Globus pallidus (tissue), 1 donor: Measurements from ENCODE around the gene KLRC3.
"Not testable (repeated sequence)": the region's sequence is repeated elsewhere in the genome, so short reads cannot be mapped to it uniquely, and the experiment has no call there.

Source experiments
- DNase-seq: peaks from one replicate; pipeline ENCODE4 v3.0.0-alpha.2; 2015; ENCODE audit warnings: low spot score

Gene KLRC3

DNA sequence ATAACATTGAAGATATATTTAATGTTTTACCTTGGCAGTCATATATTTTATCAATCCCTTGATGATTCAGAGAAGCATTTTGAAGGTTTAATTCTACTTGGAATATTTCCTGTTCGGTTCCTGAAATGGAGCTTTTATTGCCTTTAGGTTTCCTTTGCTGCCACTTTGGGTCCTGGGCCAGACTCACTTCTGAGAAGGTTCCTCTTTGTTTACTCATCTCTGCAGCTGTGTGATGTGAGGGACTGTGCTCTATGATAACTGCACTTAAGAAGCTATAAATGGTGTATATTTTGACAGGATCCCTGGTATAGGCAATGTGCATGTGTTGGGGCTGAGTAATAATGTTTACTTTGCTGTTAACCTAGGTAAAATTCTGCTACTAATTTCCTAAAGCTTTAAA, at the start of gene KLRC3:
Gene KLRC3, minus strand, starts transcription at position 262 of the 400 bp plus-strand sequence. Its CDS starts 45 bp downstream, at position 217.
- DNase-seq = not testable (repeated sequence)

DNA sequence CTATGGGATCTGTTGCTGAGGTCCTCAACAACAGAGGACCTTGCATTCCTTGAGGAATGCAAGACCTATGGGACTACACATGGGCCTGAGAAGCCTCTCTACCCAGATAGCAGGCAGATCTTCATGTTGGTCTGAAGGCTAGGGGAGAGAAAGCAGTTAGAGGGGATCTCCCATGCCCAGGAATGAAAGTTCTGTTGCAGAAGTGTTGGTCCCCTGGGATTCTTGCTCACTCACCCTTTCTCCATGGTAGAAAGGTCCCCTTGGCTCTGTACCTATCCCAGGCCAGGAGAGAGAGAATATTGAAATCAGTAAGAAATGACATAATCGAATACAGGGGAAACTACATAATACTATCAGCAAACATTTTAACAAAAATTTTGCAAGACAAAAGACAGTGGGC, 49.3 kb upstream of the KLRC3 start:
- DNase-seq = no peak

DNA sequence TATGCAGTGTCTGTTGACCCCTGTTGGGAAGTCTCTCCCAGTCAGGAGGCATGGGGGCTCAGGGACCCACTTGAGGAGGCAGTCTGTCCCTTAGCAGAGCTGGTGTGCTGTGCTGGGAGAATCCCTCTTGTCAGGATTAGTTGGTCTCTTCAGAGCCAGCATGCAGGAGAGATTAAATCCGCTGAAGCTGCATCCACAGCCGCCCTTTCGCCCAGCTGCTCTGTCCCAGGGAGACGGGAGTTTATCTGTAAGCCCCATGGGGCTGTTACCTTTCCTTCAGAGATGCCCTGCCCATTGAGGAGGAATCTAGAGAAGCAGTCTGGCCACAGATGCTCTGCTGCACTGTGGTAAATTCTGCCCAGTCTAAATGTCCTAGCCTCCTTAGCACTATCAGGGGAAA, 45.9 kb upstream of the KLRC3 start:
- DNase-seq = no peak

DNA sequence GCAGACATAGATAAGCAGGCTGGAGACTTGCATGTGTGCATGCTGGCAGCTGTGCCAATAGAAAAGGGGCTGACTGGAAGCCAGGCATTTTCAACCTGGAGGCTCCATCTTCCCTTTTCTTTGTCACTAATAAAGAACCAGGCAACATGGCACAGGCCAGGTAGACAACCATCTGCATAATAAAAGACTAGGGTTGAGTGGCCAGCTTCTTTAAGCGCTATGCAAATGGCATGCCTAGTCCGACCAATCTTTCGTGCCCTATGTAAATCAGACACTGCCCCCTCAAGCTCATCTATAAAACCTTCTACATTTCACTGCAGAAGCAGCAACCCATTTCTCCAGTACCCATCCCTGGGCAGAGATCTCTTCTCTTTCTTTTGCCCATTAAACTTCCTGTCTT, 37.4 kb upstream of the KLRC3 start:
- no peak for DNase-seq

DNA sequence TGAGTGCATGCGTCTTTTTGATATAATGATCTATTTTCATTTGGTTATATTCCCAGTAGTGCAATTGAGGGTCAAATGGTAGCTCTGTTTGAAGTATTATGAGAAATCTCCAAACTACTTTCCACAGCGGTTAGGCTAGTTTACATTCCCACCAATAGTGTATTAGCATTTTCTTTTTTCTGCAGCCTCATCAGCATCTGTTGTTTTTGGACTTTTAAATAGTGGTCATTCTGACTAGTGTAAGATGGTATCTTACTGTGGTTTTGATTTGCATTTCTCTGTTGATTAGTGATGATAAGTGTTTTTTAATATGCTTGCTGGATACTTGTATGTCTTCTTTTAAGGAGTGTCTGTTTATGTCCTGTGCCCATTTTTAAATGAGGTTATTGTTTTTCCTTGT, 36.5 kb upstream of the KLRC3 start:
- no peak for DNase-seq

DNA sequence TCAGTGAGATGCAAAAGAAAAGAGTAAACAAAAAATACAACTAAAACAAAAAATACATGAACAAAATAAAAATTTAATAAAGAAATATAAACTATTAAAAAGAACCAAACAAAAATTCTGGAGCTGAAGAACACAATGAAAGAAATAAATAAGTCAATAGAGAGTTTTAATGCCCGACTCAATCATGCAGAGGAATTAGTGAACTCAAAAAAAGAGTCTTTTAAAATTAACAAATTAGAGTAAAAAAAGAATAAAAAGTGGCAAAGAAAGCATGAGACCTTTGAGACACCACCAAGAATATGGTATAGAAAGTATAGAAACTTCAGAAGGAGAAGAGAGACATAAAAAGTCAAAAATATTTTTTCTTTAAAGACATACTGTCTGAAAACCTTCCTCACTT, 35.4 kb upstream of the KLRC3 start:
- DNase-seq = no peak

DNA sequence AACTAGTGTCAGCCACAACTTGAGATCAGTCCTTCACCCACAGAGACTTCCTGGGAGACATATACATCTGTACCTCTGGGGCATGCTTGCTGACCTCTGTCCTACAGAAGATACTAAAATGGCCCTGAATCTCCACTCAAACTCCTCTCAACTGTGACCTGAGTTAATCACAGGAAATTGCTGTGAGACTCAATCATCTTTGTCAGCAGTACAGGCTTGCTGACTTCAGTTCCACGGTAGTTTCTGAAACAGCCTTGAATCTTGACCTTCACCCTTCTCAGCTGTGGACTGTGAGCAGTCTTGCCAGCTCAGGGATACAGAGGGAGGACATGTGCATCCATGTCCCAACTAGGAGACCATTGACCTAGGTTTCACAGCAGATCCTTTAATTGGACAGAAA, 34.1 kb upstream of the KLRC3 start:
- no peak for DNase-seq

DNA sequence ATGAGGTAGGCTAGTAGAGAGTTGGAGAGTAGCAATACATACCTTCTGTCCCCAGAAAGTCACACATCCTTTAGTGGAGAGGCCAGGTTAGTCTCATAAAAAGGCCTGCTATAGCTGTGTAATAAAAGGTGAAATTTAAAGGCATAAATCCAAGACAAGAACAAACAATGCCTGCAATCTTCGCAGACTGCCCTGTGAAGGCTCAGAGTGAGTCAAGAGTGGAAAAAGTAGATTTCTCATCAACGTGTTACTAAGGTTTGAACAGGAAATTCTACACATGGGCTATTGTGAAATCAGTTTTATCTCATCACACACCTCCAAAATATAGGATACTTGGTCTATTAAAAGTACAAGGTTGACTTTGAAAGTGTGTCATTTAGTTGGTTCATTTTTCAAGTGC, 32.8 kb upstream of the KLRC3 start, which contains the start of gene KLRC1:
Gene KLRC1, minus strand, starts transcription at position 222 of the 400 bp plus-strand sequence. CDS start 2,221 bp downstream, outside the sequence.
- DNase-seq = no peak

DNA sequence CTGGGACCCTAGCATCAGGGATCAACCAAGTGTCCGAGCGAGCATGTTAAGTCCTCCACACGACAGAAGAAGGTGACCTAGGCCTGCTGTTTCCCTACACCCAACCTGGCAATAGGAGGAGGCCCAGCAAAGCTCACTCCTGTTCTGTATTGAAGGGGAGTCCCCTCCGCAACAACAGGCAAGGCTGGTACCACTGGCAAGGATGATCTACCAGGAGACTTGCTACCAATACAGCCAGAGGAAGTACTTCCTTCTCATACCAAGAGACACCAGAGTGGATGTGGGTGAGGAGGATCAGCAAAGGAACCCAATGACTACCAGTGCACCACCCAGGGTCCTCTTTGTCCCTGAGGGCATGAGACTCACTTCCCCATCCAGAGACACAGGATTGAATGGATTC, 27.8 kb upstream of the KLRC3 start:
- DNase-seq = no peak

DNA sequence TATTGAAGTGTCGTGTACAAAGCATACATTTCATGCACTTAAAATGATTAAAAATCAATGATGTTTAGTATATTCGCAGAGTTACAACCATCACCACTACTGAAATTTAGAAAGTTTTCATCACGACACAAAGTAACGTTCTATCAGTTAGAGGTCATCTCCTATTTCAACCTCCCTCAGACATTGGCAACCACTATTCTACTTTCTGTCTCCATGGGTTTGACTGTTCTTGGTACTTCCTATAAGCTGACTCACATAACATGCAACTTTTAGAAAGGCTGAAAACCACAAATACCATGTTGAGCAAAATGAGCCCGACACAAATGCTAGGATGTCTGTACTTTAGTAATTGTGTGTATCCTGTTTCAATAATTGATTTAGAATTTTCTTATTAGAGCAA, 25.7 kb upstream of the KLRC3 start:
- not testable (repeated sequence) for DNase-seq

DNA sequence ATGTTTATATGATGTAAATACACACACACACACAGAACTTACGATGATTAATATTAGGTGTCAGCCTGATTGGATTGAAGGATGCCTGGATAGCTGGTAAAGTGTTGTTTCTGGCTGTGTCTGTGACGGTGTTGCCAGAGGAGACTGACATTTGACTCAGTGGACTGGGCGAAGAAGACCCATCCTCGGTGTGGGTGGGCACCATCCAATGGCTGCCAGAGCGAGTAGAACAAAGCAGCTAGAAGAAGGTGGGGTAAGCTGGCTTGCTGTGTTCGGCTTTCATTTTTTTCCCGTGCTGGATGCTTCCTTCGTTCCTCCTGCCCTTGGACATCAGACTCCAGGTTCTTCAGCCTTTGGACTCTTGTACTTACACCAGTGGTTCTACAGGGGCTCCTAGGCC, 20.7 kb upstream of the KLRC3 start:
- DNase-seq = not testable (repeated sequence)

DNA sequence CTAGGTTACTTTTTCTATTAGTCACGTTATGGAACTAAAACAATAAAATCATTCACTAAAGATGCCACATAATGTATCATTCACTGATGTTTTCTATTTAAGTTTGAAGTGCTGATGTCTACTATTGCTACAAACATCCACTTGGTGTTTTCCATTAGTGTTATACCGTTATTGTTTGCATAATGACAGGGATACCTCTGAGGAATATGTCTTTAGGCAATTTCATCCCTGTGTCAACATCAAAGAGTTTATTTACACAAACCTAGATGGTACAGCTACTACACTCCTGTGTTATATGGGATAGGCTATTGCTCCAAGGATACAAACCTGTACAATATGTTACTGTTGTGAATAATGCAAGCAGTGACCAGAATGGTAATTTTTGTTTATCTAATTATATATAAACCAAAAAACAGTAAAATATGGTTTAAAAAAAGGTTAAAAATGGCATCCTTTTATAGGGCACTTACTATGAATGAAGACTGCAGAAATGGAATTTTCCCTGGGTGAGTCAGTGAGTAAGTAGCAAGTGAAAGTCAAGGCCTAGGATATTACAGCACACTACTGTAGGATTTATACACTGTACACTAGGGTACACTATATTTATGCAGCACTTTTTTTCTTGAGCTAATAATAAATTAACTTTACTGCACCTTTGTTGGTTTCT, 19.3 kb upstream of the KLRC3 start:
- not testable (repeated sequence) for DNase-seq

DNA sequence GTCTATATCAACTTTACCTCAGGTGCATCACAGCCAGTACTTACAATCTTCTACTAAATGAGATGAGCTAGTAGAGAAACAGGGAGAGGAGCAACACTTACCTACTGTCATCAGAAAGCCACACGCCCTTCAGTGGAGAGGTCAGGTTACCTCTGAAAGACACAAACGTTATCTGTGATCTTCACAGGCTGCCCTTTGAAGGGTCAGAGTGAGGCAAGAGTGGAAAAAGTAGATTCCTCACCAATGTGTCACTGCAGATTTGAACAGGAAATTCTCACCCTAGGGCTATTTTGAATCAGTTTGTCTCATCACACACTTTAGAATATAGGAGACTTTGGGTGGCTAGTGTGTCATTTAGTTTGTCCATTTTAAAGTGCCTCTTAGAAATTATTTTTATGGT, 17.2 kb upstream of the KLRC3 start:
- not testable (repeated sequence) for DNase-seq

DNA sequence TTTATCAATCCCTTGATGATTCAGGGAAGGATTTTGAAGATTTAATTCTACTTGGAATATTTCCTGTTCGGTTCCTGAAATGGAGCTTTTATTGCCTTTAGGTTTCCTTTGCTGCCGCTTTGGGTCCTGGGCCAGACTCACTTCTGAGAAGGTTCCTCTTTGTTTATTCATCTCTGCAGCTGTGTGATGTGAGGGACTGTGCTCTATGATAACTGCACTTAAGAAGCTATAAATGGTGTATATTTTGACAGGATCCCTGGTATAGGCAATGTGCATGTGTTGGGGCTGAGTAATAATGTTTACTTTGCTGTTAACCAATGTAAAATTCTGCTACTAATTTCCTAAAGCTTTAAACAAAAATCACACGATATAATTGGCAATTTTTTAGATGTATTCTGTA, 15.4 kb upstream of the KLRC3 start, which contains the start of gene KLRC2:
Gene KLRC2, minus strand, starts transcription at position 195 of the 400 bp plus-strand sequence. Its CDS starts 24 bp downstream, at position 171.
- DNase-seq = peak; percentile 36

DNA sequence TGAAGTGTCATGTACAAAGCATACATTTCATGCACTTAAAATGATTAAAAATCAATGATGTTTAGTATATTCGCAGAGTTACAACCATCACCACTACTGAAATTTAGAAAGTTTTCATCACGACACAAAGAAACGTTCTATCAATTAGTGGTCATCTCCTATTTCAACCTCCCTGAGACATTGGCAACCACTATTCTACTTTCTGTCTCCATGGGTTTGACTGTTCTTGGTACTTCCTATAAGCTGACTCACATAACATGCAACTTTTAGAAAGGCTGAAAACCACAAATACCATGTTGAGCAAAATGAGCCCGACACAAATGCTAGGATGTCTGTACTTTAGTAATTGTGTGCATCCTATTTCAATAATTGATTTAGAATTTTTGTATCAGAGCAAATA, 10.2 kb upstream of the KLRC3 start:
- DNase-seq = not testable (repeated sequence)

DNA sequence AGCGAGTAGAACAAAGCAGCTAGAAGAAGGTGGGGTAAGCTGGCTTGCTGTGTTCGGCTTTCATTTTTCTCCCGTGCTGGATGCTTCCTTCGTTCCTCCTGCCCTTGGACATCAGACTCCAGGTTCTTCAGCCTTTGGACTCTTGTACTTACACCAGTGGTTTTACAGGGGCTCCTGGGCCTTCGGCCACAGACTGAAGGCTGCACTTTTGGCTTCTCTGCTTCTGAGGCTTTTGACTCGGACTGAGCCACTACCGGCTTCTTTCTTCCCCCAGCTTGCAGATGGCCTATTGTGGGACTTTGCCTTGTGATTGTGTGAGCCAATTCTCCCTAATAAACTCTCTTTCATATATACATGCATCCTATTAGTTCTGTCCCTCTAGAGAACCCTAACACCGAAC, 5.5 kb upstream of the KLRC3 start:
- DNase-seq = peak; percentile 48

DNA sequence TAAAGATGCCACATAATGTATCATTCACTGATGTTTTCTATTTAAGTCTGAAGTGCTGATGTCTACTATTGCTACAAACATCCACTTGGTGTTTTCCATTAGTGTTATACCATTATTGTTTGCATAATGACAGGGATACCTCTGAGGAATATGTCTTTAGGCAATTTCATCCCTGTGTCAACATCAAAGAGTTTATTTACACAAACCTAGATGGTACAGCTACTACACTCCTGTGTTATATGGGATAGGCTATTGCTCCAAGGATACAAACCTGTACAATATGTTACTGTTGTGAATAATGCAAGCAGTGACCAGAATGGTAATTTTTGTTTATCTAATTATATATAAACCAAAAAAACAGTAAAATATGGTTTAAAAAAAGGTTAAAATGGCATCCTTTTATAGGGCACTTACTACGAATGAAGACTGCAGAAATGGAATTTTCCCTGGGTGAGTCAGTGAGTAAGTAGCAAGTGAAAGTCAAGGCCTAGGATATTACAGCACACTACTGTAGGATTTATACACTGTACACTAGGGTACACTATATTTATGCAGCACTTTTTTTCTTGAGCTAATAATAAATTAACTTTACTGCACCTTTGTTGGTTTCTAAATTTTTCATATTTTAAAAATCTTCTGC, 4.0 kb upstream of the KLRC3 start:
- not testable (repeated sequence) for DNase-seq

DNA sequence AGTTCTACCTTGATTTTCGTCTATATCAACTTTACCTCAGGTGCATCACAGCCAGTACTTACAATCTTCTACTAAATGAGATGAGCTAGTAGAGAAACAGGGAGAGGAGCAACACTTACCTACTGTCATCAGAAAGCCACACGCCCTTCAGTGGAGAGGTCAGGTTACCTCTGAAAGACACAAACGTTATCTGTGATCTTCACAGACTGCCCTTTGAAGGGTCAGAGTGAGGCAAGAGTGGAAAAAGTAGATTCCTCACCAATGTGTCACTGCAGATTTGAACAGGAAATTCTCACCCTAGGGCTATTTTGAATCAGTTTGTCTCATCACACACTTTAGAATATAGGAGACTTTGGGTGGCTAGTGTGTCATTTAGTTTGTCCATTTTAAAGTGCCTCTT, 1.8 kb upstream of the KLRC3 start:
- not testable (repeated sequence) for DNase-seq

DNA sequence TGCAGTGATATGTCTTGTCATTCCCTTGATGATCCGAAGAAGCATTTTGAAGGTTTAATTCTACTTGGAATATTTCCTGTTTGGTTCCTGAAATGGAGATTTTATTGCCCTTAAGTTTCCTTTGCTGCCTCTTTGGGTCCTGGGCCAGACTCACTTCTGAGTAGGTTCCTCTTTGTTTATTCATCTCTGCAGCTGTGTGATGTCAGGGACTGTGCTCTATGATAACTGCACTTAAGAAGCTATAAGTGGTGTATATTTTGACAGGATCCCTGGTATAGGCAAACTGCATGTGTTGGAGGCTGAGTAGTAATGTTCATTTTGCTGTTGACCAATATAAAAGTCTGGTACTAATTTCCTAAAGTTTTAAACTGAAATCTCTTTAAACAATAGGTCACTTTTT, 11.0 kb downstream of the KLRC3 start, which contains the start of gene KLRC4:
Gene KLRC4, minus strand, starts transcription at position 366 of the 400 bp plus-strand sequence. Its CDS starts 182 bp downstream, at position 184.
- DNase-seq = no peak

DNA sequence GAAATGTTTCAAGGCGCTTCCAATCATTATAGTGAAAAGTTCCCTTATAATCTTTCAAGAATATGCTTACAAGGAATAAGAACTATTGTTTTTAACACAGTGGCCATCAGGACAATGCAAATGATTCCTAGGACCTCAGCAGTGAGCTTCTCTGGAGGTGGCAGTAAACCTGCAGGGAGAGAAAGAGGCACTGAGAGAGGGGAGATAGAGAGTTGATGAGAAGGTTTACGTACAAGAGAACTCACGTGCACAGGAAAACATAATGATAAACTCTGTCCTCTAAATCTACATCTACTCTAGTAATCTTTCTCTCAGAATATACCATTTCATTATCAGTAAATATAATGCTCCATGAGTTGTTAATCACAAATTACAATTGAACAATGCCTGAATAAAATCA, 11.6 kb downstream of the KLRC3 start:
- no peak for DNase-seq

DNA sequence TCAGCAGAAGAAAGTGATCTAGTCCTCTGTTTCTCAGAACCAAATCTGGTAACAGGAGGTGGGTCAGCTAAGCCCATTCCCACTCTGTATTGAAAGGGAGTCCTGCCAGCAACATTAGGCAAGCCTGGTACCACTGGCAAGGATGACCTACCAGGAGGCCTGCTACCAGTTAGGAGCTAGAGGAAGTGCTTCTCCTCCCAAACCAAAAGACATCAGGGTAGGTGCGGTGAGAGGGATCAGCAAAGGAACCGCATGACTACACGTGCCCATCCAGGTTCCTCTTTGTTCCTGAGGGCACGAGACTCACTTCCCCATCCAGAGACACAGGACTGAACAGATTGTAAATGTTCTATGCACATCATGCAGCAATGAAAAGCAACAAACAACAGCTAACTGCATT, 13.7 kb downstream of the KLRC3 start:
- DNase-seq = no peak

DNA sequence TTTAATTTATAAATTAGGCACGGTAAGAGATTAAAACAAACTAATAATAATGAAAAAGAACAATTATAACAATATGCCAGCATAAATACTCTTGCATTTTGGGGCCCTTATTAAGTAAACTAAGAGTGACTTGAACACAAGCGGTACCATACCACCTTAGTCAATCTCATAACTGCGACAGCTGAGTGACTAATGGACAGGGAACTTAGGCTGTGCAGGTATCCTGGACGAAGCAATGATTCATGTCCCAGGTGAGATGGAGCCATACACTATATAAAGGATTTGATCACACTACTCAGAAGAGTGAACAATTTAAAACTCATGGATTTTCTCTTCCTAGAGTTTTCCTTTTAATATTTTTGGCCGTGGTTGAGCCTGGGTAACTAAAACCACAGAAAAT, 15.1 kb downstream of the KLRC3 start:
- DNase-seq = no peak

DNA sequence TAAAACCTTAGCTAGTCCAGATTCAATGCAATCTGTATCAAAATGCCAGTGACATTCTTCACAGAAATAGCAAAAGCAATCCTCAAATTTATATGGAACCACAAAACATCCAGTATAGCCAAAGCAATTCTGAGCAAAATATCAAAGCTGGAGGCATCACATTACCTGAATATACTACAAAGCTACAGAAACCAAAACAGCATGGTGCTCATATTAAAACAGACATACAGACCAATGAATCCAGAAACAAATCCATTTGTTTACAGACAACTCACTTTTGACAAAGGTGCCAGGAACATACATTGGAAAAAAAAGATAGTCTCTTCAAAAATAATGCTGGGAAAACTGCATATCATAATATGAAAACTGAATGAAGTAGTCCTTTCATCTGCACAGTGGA, 15.6 kb downstream of the KLRC3 start:
- DNase-seq = no peak

DNA sequence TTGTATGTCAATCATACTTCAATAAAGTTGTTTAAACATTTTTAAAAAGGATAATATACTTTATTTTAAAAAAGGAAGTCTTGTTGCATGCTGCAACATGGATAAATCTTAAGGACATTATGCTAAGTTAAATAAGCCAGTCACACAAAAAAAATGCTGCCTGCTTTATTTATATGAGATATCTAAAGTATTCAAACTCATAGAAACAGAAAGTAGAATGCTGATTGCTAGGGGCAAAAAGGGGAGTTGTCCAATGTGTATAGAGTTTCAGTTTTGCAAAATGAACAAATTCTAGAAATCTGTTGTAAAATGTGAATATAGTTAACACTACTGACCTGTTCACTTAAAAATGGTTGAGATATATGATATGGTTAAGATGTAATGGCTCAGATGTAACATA, 19.6 kb downstream of the KLRC3 start:
- DNase-seq = no peak
